NCI-H146 treated with DMSO at 0.1 percent for 48 hours (cell line): ENCODE data around the gene PEDS1.
A peak's percentile ranks its signal among the peaks of the same experiment; 100 is the strongest.
"Not testable (repeated sequence)": the region's sequence is repeated elsewhere in the genome, so short reads cannot be mapped to it uniquely, and the experiment has no call there.

Source experiments
- DNase-seq: peaks from one replicate; lab custom pipeline; 2025; ENCODE audit not compliant: unreplicated experiment; lab: John Stamatoyannopoulos, UW

The PEDS1 gene

DNA sequence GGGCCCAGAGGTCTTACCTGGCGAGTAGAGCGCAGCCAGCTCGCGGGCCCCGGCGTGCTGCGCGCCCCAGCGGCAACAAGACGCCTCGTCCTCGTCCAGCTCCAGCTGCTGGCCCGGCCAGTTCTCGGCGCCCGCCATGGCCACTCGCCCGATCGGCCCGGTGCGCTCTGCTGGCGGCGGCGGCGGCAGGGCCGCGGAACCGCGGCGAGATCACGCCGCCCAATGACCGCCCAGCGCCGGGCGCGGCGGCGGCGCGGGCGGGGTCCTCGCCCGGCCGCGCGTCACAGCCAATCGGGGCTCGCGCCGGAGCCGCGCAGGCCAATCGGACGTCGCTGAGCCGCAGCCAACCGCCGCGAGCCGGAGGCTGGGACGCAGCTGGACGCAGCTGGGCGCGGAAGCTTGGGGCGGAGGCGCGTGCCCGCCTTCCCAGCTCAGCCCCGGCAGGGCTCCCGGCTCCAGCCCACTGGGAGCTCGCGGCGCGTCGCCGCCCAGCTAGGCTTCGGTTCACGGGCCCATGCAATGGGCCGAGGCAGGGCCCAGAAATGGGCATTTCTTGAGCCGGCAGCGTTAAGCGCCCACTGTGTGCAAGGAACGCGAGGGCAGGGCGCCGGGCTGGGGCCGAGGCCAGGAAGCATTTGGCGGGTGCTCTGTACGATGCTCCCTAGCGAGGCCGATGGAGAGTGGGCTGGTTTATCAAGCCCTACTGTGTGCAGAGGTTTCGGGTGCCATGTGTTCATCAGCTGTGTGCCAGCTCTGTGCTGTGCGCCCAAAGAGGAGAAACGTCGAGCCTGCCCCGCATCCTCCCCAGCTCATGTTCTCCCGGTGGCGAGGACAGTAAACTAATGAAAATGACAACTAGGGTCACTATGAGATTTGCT lies at the start of gene PEDS1:
Gene PEDS1, minus strand, starts transcription at position 224 of the 878 bp plus-strand sequence. Its CDS starts 86 bp downstream, at position 138.
- DNase-seq: peak; percentile 83

DNA sequence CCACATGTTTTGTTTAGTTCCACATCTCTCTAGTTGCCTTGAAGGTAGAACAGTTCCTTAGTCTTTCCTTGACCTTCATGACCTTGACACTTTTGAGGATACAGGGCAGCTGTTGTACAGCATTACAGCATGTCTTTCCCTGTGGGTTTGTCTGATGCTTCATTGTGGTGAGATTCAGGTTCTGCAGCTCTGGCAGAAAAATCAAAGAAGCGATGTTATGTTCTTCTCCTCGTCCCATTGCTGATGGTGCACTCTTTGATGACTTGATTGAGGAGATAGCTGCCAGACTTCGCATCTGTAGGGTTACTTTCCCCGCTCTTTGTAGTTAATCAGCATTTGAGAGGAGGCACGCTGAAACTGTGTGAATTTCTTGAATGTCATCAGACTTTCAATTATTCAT lies 49.2 kb upstream of the PEDS1 start:
- no peak for DNase-seq

DNA sequence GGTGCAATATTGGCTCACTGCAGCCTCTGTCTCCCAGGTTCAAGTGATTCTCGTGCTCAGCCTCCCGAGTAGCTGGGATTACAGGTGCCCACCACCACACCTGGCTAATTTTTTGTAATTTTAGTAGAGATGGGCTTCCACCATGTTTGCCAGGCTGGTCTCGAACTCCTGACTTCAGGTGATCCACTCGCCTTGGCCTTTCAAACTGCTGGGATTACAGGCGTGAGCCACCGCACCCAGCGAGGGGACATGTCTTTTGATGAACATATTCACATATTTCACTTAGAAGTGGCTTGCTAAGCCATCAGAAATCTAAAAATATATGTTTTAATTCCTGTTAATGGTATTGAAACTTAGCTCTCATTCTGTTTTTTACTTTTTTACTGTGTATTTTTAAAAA lies 48.2 kb upstream of the PEDS1 start:
- DNase-seq: not testable (repeated sequence)

DNA sequence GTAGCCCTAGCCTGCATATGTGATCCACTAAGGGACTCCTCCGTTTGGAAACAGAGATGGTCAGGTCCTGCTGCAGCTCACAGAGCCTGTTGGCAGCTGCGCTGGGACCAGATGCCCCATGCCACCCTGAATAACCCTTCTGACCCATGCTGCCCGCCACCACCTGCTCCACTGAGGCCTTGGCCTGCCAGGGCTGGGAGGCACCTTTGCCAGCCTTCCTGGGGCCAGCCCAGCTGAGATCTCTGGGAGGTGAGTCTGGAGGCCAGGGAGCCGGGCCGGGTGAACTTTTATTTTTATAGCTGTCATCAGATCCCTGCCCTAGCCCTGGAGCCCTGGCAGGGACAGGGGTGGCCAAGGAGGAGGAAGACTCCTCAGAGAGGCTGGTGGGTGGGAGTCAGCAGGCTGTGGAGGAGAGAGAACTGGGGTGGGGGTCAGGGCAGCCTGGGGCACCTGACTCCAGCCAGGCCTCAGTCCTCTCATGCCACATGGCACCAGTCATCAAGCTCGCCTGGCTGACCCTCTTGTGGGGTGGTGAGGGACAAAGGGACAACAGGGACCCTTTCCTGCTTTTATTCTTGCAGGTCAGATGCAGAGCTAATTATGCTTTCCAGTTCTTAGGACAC lies 47.1 kb upstream of the PEDS1 start:
- no peak for DNase-seq

DNA sequence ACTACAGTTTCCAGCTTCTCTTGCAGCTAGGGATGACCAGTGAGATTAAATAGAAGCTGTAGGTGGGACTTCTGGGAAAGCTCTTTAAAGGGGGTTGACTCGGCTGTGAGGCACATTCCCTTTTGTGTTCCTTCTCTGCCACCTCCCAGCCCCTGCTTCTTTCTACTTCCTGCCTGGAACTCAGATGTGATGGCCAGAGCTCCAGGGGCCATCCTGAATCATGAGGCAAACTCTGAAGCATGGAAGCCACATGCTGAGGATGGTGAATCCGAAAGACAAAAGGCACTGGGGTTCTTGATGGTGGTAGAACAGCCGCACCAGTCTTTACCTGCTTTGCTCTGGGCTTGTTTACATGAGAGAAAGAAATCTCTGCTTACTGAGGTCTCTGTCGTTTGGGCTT lies 46.2 kb upstream of the PEDS1 start:
- no peak for DNase-seq

DNA sequence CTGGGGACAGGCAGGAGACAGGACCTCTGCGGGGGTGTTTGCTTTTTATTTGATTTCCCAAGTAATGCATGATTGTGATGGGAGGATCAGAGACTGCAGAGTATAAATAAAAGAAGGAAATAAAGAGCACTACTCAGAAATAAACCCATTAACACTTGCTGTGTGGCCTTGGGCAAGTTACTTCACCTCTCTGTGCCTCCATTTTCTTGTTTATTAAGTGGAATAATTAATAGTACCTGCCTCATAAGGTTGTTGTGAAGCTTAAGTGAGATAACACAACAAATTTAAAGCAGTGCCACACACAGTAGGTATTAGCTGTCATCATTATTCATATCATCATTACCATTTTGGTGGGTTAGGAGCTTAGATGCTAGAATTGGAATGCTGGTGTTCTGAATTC lies 45.2 kb upstream of the PEDS1 start:
- no peak for DNase-seq

DNA sequence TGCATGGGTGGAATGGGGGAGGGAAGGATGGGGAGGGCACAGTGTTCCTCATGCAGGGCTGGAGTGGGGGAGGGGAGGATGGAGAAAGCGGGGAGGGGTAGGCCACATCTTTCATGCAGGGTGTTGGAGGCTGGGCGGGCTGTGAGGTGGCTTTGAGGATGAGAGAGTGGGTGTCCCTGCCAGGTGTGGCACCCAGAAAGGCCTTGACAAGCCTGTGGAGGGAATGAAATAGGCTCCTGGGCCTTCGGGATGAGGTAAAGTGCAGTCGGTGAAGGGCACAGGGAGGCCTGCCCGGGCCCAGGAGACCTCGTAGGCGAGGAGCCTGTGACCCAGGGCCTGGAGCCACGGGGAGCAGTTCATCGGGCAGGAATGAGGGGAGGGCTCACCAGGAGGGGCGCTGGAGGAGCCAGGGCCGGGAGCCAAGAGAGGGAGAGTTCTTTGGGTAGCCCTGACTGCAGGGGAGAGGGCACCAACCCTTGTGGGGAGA lies 44.7 kb upstream of the PEDS1 start:
- DNase-seq: no peak

DNA sequence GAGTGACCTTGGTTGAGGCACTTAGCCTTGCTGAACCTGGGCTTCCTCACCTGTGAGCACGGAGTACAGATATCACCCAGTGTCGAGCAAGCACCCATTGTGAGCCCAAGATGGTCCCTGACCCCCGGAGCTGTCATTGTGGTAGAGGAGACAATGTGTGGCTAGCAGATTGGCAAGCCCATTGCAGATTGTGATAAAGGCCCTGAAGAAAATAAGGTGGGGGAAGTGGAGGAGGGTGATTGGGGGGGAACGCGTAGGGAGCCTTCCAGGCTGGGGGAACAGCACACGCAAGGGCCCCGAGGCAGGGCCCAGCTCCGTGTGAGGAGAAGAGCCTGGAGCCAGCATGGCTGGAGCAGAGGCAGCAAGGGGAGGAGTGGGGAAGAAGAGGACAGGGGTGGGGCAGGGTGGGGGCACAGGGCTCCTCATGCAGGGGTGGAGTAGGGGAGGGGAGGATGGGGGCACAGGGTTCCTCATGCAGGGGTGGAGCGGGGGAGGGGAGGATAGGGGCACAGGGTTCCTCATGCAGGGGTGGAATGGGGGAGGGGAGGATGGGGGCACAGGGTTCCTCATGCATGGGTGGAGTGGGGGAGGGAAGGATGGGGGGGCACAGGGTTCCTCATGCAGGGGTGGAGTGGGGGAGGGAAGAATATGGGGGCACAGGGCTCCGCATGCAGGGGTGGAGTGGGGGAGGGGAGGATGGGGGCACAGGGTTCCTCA lies 44.1 kb upstream of the PEDS1 start:
- no peak for DNase-seq

DNA sequence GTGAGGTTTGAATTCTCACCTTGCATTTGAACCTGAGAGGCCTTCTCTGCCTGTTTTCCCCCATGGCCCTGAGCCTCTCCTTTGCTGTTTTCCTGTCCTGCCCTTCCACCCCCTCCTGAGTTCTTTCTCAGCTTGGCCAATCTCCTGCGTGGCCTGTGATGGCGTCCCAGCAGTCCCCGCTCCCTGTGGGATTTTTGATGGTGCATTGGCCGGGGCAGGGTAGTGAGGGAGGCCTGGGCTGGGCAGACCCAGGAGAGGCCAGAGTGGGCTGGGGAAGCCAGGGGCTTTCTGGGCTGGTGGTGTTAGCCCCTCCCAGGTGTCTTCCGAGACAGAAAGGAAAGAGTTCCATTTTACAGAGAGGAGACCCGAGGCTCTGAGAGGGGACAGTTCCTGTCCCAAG lies 43.4 kb upstream of the PEDS1 start:
- no peak for DNase-seq

DNA sequence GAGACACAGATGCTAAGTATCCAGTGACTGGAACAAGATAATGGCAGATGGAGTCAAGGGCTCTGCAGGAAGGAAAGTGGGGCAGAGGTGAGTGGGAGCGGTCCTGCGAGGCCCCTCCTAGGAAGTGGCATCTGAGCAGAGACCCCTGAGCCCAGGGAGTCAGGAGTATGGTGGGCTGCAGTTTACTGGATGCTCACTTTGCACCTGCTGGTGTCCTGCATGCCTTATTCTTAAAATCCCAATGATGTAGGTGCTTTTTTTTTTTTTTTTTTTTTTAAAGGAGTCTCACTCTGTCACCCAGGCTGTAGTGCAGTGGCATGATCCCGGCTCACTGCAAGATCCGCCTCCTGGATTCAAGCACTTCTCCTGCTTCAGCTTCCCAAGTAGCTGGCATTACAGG lies 42.7 kb upstream of the PEDS1 start:
- DNase-seq: no peak

DNA sequence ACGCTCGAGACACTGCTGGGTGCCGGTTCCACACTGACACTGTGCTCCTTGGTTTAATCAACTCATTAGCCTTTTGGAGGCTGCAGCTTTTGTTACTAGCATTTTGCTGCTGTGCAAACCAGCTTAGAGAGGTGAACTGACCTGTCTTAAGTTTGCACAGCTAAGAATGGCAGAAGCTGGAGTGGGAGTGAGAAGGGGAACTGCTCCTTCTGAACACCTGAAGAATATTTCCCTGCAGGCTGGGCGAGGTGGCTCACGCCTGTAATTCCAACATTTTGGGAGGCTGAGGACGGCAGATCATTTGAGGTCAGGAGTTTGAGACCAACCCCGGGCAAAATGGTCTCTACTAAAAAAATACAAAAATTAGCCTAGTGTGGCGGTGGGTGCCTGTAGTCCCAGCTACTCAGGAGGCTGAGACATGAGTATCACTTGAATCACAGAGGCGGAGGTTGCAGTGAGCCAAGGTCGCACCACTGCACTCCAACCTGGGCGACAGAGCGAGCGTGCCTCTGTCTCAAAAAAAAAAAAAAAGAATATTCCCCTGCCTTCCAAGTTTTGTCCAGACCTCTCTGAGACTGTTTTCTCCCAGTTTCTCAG lies 42.1 kb upstream of the PEDS1 start:
- no peak for DNase-seq

DNA sequence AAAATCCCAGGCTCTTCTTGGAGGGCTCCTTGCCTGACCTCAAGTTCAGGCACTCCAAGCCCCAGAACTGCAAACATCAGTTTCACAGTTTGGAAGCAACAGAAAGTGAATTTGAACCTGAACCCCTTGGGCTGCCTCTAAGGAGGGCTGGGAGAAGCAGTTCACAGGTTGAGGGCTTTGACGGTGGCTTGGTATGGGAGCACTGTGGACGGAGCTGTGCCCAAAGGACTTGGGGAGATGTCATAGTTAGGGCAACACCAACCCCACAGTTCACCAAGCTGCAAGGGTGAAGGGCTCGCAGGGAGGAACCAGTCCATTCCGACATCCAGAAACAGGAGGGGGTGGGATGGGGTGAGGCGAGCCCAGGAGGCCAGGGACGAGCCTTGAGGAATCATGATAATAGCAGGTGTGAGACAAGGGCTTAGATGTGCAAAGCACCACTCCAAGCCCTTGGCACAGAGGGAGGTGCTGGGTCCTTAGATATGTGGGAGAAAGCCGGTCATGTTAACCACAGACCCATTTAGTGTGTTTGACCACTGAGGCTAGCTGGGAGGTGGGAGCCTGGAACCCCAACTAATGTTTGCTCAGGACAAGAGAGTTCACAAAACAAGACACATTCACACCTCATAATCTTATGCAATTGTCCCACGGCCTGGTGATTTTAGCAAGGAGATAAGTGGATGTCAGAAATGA lies 41.5 kb upstream of the PEDS1 start:
- DNase-seq: no peak

DNA sequence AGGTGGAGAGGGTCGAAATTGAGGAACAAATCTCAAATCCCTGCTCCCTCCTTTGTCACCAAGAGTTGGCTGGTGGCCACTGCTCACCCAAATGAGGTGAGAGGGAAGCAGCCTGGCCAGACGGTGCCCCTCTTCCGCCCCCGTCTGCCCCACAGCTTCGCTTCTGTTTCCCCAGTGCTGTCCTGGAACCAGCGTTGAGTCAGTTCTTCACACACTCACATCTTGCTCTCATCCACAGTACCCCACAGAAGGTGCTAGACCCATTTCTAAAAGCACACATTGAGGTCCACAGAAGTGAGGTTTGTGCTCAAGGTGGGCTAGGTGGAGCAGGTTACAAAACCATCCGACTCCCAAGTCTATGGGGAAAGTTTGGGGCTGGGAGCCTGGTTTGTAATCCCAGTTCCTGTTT lies 40.9 kb upstream of the PEDS1 start:
- no peak for DNase-seq

DNA sequence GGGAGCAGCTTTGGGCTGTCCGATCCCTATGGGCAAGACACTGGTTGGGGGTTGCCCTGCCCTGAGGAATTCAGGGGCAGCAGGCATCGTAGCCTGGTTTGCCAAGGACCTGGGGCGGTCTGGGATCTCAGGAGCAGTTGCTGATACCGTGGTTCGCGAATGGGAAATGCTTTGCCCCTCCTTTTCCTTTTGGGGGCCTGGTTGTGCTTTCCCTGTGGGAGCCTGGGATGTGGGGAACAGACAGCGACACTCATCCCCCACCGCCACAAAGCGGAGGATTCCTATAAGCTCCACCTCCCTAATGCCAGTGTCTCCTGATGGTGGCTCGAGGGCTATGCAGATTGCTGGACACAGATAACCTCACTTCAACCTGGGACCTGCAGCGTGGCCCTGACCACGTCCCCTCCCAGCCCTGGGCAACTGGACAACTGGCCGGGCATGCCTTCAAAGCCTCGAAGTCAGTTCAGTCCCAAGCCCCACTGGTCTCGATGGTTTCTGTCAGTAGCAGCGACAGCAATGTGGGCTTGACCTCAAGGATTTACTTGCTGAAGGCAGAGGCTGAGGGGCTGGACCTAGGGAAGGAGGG lies 40.4 kb upstream of the PEDS1 start:
- DNase-seq: no peak

DNA sequence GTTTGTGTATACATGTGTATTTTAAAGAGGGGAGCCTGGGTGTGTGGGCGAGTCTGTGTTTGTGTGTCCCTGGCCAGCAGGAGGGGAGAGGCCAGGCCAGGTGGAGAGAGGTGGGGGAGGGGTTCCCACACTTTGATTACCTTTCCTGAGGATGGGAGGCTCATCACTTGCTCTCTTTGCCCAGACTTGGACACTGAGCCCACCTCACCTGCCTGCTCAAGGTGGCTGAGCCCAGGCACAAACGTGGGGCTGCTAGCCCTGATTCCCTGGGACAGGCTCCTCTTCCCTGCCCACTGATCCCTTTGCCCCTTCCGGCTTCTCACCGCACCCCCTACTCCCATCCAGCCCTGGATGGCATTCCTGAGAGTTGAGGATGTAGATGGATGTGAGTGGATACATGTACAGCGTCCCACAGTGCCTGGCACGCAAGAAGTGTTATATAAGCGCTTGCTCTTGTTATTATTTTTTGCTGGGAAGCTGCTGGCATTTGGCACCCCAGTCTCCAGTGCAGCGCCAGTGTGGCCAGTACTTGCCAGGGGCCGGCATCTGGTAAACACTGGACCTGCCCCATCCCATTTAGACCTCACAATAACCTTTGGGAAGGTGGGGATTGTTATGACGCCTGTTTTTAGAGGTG lies 39.8 kb upstream of the PEDS1 start:
- no peak for DNase-seq

DNA sequence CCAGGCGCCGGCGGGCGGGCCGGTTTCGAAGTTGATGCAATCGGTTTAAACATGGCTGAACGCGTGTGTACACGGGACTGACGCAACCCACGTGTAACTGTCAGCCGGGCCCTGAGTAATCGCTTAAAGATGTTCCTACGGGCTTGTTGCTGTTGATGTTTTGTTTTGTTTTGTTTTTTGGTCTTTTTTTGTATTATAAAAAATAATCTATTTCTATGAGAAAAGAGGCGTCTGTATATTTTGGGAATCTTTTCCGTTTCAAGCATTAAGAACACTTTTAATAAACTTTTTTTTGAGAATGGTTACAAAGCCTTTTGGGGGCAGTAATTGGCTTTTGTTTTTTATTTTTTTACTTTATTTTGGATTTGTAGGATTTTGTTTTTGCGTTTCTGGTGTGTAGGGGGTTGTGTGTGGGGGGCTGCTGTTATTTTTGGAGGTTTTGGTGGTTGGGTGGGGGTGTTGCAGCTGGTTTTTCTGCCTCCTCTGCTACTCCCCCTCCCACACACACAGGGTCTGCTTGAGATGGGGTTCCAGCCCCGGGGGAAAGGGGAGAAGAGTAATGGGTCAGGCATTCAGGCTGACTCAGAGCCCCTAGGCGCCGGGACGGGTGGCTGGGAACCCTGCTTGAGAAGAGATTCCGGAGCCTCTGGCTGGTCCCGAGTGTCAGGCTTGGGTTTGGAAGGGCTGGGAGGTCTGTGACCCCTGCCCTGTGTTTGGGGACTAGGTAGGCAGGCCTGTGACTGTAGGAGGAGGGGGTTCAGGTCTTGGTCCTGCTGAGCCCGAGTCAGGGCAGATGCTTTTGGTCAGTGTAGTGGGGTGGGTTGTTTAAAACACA lies 39.1 kb upstream of the PEDS1 start:
- peak; percentile 59 for DNase-seq

DNA sequence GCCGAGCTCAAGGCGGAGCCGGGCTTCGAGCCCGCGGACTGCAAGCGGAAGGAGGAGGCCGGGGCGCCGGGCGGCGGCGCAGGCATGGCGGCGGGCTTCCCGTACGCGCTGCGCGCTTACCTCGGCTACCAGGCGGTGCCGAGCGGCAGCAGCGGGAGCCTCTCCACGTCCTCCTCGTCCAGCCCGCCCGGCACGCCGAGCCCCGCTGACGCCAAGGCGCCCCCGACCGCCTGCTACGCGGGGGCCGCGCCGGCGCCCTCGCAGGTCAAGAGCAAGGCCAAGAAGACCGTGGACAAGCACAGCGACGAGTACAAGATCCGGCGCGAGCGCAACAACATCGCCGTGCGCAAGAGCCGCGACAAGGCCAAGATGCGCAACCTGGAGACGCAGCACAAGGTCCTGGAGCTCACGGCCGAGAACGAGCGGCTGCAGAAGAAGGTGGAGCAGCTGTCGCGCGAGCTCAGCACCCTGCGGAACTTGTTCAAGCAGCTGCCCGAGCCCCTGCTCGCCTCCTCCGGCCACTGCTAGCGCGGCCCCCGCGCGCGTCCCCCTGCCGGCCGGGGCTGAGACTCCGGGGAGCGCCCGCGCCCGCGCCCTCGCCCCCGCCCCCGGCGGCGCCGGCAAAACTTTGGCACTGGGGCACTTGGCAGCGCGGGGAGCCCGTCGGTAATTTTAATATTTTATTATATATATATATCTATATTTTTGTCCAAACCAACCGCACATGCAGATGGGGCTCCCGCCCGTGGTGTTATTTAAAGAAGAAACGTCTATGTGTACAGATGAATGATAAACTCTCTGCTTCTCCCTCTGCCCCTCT lies 38.2 kb upstream of the PEDS1 start:
- DNase-seq: peak; percentile 53

DNA sequence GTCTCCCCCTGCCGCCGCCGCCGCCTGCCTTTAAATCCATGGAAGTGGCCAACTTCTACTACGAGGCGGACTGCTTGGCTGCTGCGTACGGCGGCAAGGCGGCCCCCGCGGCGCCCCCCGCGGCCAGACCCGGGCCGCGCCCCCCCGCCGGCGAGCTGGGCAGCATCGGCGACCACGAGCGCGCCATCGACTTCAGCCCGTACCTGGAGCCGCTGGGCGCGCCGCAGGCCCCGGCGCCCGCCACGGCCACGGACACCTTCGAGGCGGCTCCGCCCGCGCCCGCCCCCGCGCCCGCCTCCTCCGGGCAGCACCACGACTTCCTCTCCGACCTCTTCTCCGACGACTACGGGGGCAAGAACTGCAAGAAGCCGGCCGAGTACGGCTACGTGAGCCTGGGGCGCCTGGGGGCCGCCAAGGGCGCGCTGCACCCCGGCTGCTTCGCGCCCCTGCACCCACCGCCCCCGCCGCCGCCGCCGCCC lies 37.6 kb upstream of the PEDS1 start:
- DNase-seq: peak; percentile 48
